Neural progenitor cell (in vitro differentiated cells): ENCODE measurements around the gene EPHX1. TPM values are rescaled to one million over a fixed set of nuclear protein-coding genes. Genes with fewer than 3 reads are reported as not detected.
"Not testable (repeated sequence)": the region's sequence is repeated elsewhere in the genome, so short reads cannot be mapped to it uniquely, and the experiment has no call there.

ENCODE experiments used
- DNase-seq: peaks from one replicate; pipeline ENCODE4 v3.0.0-alpha.2; 2016; ENCODE audit warnings: low spot score
- H2AFZ ChIP-seq: fragments of 200-600 bp; sonication (generic); replicated peaks from 2 replicates; pipeline ENCODE4 v1.6.1; 2016; ENCODE audit warnings: antibody characterized with exemption
- H3F3A ChIP-seq: fragments of 200-600 bp; sonication (generic); 2 replicates; pipeline ENCODE4 v1.6.1; 2016; ENCODE audit warnings: antibody characterized with exemption, low read depth
- H3K27ac ChIP-seq: fragments of 200-600 bp; sonication (generic); 2 replicates; pipeline ENCODE4 v1.5.1; 2016; ENCODE audit warnings: mild to moderate bottlenecking
- H3K27me3 ChIP-seq: fragments of 200-600 bp; sonication (generic); 2 replicates; pipeline ENCODE4 v1.6.1; 2016; ENCODE audit warnings: mild to moderate bottlenecking, moderate library complexity
- H3K36me3 ChIP-seq: fragments of 200-600 bp; sonication (generic); 2 replicates; pipeline ENCODE4 v1.5.1; 2016
- H3K4me1 ChIP-seq: fragments of 200-600 bp; sonication (generic); 2 replicates; pipeline ENCODE4 v1.6.1; 2016; ENCODE audit warnings: mixed run types
- H3K4me2 ChIP-seq: fragments of 200-600 bp; sonication (generic); 2 replicates; pipeline ENCODE4 v1.6.1; 2016
- H3K4me3 ChIP-seq: fragments of 200-600 bp; sonication (generic); 2 replicates; pipeline ENCODE4 v1.5.1; 2016
- H3K79me2 ChIP-seq: fragments of 200-600 bp; sonication (generic); 2 replicates; pipeline ENCODE4 v1.6.1; 2016; ENCODE audit warnings: low read depth
- H3K9ac ChIP-seq: fragments of 200-600 bp; sonication (generic); 2 replicates; pipeline ENCODE4 v1.6.1; 2016
- H3K9me3 ChIP-seq: fragments of 200-600 bp; sonication (generic); 2 replicates; pipeline ENCODE4 v1.5.1; 2016; ENCODE audit warnings: low read depth
- H4K20me1 ChIP-seq: fragments of 200-600 bp; sonication (generic); 2 replicates; pipeline ENCODE4 v1.6.1; 2016; ENCODE audit warnings: low read depth
- H3K27ac Mint-ChIP-seq: 3 replicates; pipeline ENCODE4 v1.8.0; 2021; ENCODE audit warnings: mixed read lengths
- H3K27me3 Mint-ChIP-seq: 2 replicates; pipeline ENCODE4 v1.8.0; 2022; ENCODE audit warnings: low read depth, mild to moderate bottlenecking, inconsistent platforms, moderate library complexity, mixed read lengths; ENCODE audit not compliant: insufficient read depth
- H3K36me3 Mint-ChIP-seq: 3 replicates; pipeline ENCODE4 v1.8.0; 2021; ENCODE audit warnings: mixed read lengths
- H3K4me1 Mint-ChIP-seq: 3 replicates; pipeline ENCODE4 v1.8.0; 2021; ENCODE audit warnings: mixed read lengths
- H3K4me3 Mint-ChIP-seq: 3 replicates; pipeline ENCODE4 v1.8.0; 2021; ENCODE audit warnings: mild to moderate bottlenecking, moderate library complexity, mixed read lengths
- H3K9me3 Mint-ChIP-seq: 3 replicates; pipeline ENCODE4 v1.8.0; 2020; ENCODE audit warnings: mixed read lengths
- EZH2 ChIP-seq: fragments of 200-600 bp; sonication (generic); IDR thresholded peaks from 2 replicates; pipeline ENCODE4 v1.6.1; 2017; ENCODE audit warnings: antibody characterized with exemption, mild to moderate bottlenecking, moderate library complexity
- EZH2phosphoT487 ChIP-seq: fragments of 200-600 bp; sonication (generic); IDR thresholded peaks from 2 replicates; pipeline ENCODE4 v1.6.1; 2017; ENCODE audit warnings: antibody characterized with exemption
- total RNA-seq: library from RNA; depleted of rRNA; stranded (reverse); fragments of >200 nt; gene quantifications from 2 replicates; pipeline ENCODE4 v1.2.3, GENCODE V29; 2015; ENCODE audit warnings: low replicate concordance
- TF ChIP-seq, protein P1 (sequence below): fragments of 200-600 bp; sonication (generic); IDR thresholded peaks from 2 replicates; pipeline ENCODE4 v1.5.1; 2017; ENCODE audit warnings: antibody characterized with exemption, mild to moderate bottlenecking

EPHX1 gene
- total RNA-seq, 1 donor from 2014 or later, result 4.3 TPM

DNA sequence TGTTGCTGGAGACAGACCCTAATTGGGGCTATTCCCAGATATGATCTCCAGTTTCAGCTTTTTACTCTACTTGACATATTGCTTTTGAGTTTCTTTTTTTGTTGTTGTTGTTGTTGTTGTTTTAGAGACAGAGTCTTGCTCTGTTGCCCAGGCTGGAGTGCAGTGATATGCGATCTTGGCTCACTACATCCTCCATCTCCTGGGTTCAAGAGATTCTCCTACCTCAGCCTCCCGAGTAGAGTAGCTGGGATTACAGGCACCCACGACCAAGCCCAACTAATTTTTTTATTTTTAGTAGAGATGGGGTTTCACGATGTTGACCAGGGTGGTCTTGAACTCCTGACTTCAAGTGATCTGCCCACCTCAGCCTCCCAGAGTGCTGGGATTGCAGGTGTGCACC lies 33.6 kb upstream of the EPHX1 start:
- Mint-ChIP-seq H3K27ac (no peak overlapping the region), H3K9me3 (no peaks in the 10 kb centered on the region), H3K27me3 (peaks cover 4% of the 10 kb centered on the region), H3K4me3 (no peak overlapping the region), H3K36me3 (peaks cover 8% of the 10 kb centered on the region), H3K4me1 (peaks cover 36% of the 10 kb centered on the region)
- TF ChIP-seq EZH2 (no peak), EZH2phosphoT487 (no peak)
- TF ChIP-seq, protein P1, sequence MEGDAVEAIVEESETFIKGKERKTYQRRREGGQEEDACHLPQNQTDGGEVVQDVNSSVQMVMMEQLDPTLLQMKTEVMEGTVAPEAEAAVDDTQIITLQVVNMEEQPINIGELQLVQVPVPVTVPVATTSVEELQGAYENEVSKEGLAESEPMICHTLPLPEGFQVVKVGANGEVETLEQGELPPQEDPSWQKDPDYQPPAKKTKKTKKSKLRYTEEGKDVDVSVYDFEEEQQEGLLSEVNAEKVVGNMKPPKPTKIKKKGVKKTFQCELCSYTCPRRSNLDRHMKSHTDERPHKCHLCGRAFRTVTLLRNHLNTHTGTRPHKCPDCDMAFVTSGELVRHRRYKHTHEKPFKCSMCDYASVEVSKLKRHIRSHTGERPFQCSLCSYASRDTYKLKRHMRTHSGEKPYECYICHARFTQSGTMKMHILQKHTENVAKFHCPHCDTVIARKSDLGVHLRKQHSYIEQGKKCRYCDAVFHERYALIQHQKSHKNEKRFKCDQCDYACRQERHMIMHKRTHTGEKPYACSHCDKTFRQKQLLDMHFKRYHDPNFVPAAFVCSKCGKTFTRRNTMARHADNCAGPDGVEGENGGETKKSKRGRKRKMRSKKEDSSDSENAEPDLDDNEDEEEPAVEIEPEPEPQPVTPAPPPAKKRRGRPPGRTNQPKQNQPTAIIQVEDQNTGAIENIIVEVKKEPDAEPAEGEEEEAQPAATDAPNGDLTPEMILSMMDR, result no peak
- Histone ChIP-seq H3K4me3 (no peak overlapping the region), H3K4me1 (peaks cover 22% of the 10 kb centered on the region), H3K27ac (no peak overlapping the region), H3K4me2 (no peak overlapping the region), H3K9ac (no peak overlapping the region), H3K9me3 (no peaks in the 10 kb centered on the region), H4K20me1 (peaks cover 27% of the 10 kb centered on the region), H3K27me3 (no peaks in the 10 kb centered on the region), H3F3A (peaks cover 27% of the 10 kb centered on the region), H3K79me2 (peaks cover 36% of the 10 kb centered on the region), H3K36me3 (no peaks in the 10 kb centered on the region), H2AFZ (no peak overlapping the region)
- DNase-seq, result no peak

- Histone ChIP-seq H4K20me1 (peaks cover 35% of the 10 kb centered on the region), H2AFZ (peak overlapping the region; percentile 66), H3K79me2 (peaks cover 44% of the 10 kb centered on the region), H3K4me1 (peaks cover 25% of the 10 kb centered on the region), H3K9me3 (no peaks in the 10 kb centered on the region), H3F3A (peaks cover 18% of the 10 kb centered on the region), H3K36me3 (no peaks in the 10 kb centered on the region), H3K4me2 (peak overlapping the region; percentile 77), H3K9ac (no peak overlapping the region), H3K27ac (no peak overlapping the region), H3K27me3 (no peaks in the 10 kb centered on the region), H3K4me3 (peak overlapping the region; percentile 78)
- no peak overlapping the region for H3K4me3 Mint-ChIP-seq
- TF ChIP-seq EZH2, result no peak
- TF ChIP-seq EZH2phosphoT487, result no peak
- no peak for DNase-seq
- no peaks in the 10 kb centered on the region for H3K9me3 Mint-ChIP-seq
- H3K27me3 Mint-ChIP-seq, result peaks cover 4% of the 10 kb centered on the region
- H3K36me3 Mint-ChIP-seq, result peaks cover 8% of the 10 kb centered on the region
- H3K4me1 Mint-ChIP-seq, result peaks cover 30% of the 10 kb centered on the region
- H3K27ac Mint-ChIP-seq, result no peak overlapping the region
These were observed 32.8 kb upstream of the EPHX1 start for GRCh38 chr1:225777058-225777582.

GRCh38 chr1:225777583-225778336 lies 32.2 kb upstream of the EPHX1 start, which contains the start of gene SRP9:
TSS of gene SRP9 (plus strand) at chr1:225777826. CDS start at chr1:225777941, 115 bp downstream.
- Histone ChIP-seq H3F3A (peaks cover 14% of the 10 kb centered on the region), H2AFZ (peak within 1 kb of the TSS; percentile 66), H3K4me3 (peak within 1 kb of the TSS; percentile 78), H3K27me3 (no peaks in the 10 kb centered on the region), H3K27ac (peak within 1 kb of the TSS; percentile 92), H3K79me2 (peaks cover 50% of the 10 kb centered on the region), H3K4me2 (peak within 1 kb of the TSS; percentile 95), H4K20me1 (peaks cover 42% of the 10 kb centered on the region), H3K36me3 (peaks cover 4% of the 10 kb centered on the region), H3K9me3 (no peaks in the 10 kb centered on the region), H3K4me1 (peaks cover 28% of the 10 kb centered on the region), H3K9ac (peak within 1 kb of the TSS; percentile 93)
- H3K4me1 Mint-ChIP-seq, result peaks cover 33% of the 10 kb centered on the region
- peak within 1 kb of the TSS; percentile 30 for H3K27ac Mint-ChIP-seq
- no peak within 1 kb of the TSS for H3K4me3 Mint-ChIP-seq
- DNase-seq, result peak; percentile 100
- TF ChIP-seq, protein P1, result peak; percentile 92
- TF ChIP-seq EZH2phosphoT487, result no peak
- no peak for TF ChIP-seq EZH2
- H3K36me3 Mint-ChIP-seq, result peaks cover 13% of the 10 kb centered on the region
- H3K9me3 Mint-ChIP-seq, result no peaks in the 10 kb centered on the region
- H3K27me3 Mint-ChIP-seq, result peaks cover 4% of the 10 kb centered on the region

- H3K36me3 ChIP-seq, result peaks cover 10% of the 10 kb centered on the region
- peaks cover 14% of the 10 kb centered on the region for H3K36me3 Mint-ChIP-seq
- peaks cover 47% of the 10 kb centered on the region for H4K20me1 ChIP-seq
- DNase-seq, result no peak
- H3K27ac Mint-ChIP-seq, result no peak overlapping the region
- peaks cover 32% of the 10 kb centered on the region for H3K4me1 Mint-ChIP-seq
- peak overlapping the region; percentile 92 for H3K27ac ChIP-seq
- peaks cover 33% of the 10 kb centered on the region for H3K4me1 ChIP-seq
- H3K79me2 ChIP-seq, result peaks cover 56% of the 10 kb centered on the region
- H3K27me3 Mint-ChIP-seq, result peaks cover 4% of the 10 kb centered on the region
- no peaks in the 10 kb centered on the region for H3K9me3 ChIP-seq
- peak overlapping the region; percentile 93 for H3K9ac ChIP-seq
- no peaks in the 10 kb centered on the region for H3K27me3 ChIP-seq
- peaks cover 12% of the 10 kb centered on the region for H3F3A ChIP-seq
- H3K4me2 ChIP-seq, result peak overlapping the region; percentile 95
- no peak overlapping the region for H2AFZ ChIP-seq
- H3K9me3 Mint-ChIP-seq, result no peaks in the 10 kb centered on the region
- no peak for TF ChIP-seq EZH2
- TF ChIP-seq, protein P1, result no peak
- no peak for TF ChIP-seq EZH2phosphoT487
- H3K4me3 Mint-ChIP-seq, result no peak overlapping the region
- H3K4me3 ChIP-seq, result peak overlapping the region; percentile 78
These were observed 31.6 kb upstream of the EPHX1 start for GRCh38 chr1:225778337-225778669.

- H3K9me3 ChIP-seq, H3K27ac Mint-ChIP-seq, DNase-seq, H3K27ac ChIP-seq, H3K27me3 ChIP-seq, H3K4me3 Mint-ChIP-seq, H3K9me3 Mint-ChIP-seq, H2AFZ ChIP-seq, H3K27me3 Mint-ChIP-seq: not testable (repeated sequence)
- Mint-ChIP-seq H3K4me1 (peaks cover 27% of the 10 kb centered on the region), H3K36me3 (peaks cover 20% of the 10 kb centered on the region)
- Histone ChIP-seq H3K4me3 (peak overlapping the region; percentile 78), H3K36me3 (peaks cover 17% of the 10 kb centered on the region), H3K79me2 (peaks cover 64% of the 10 kb centered on the region), H3K4me2 (peak overlapping the region; percentile 95), H4K20me1 (peaks cover 54% of the 10 kb centered on the region), H3K9ac (peak overlapping the region; percentile 93), H3K4me1 (peaks cover 34% of the 10 kb centered on the region), H3F3A (peaks cover 12% of the 10 kb centered on the region)
These were observed 30.8 kb upstream of the EPHX1 start for GRCh38 chr1:225779165-225779564.
